Measurements from ENCODE around the gene MAP3K3. TPM values are rescaled to one million over a fixed set of nuclear protein-coding genes. Genes with fewer than 3 reads are reported as not detected.

The MAP3K3 gene
- total RNA-seq, 1 donor from 2014 or later, result 29.6 TPM

DNA sequence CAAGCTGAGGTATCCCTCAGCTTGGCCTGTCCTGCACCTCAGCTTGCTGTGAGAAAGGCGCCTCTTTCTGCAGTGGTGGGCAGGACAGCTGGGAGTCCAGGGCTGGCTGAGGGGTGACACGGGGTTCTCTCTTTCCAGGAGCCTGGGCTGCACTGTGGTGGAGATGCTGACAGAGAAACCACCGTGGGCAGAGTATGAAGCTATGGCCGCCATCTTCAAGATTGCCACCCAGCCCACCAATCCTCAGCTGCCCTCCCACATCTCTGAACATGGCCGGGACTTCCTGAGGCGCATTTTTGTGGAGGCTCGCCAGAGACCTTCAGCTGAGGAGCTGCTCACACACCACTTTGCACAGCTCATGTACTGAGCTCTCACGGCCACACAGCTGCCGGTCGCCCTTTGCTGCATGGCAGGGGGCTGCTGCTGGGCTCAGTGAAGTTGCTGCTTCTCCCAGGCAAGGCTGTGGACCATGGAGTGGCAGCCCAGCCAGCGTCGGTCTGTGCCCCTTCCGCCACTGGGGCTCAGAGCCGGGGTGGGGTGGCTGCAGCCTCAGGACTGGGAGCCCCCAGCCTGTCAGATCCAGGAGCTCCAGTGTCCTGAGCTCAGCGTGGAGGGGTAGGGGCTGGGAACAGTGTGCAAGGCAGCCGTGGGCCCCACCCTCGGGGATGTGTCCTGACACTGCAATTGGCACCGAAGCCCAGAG is 71.3 kb downstream of the MAP3K3 start:
- no peaks in the 10 kb centered on the region for H3K27me3 Mint-ChIP-seq (ENCODE audit: insufficient read depth)
- H3K4me3 Mint-ChIP-seq, result no peak overlapping the region
- DNase-seq (ENCODE audit: low spot score), result no peak
- peaks cover 40% of the 10 kb centered on the region for H3K36me3 Mint-ChIP-seq (ENCODE audit: low read depth)
- peak overlapping the region; percentile 55 for H3K27ac Mint-ChIP-seq
- peaks cover 37% of the 10 kb centered on the region for H3K4me1 Mint-ChIP-seq (ENCODE audit: low read depth)
- intact Hi-C loops (cut with micrococcal nuclease), result no loop called here
- H3K9me3 Mint-ChIP-seq, result no peaks in the 10 kb centered on the region

- peaks cover 37% of the 10 kb centered on the region for H3K4me1 Mint-ChIP-seq (ENCODE audit: low read depth)
- H3K36me3 Mint-ChIP-seq (ENCODE audit: low read depth), result peaks cover 37% of the 10 kb centered on the region
- no peak overlapping the region for H3K4me3 Mint-ChIP-seq
- no peaks in the 10 kb centered on the region for H3K27me3 Mint-ChIP-seq (ENCODE audit: insufficient read depth)
- H3K27ac Mint-ChIP-seq, result peak overlapping the region; percentile 55
- intact Hi-C loops (cut with micrococcal nuclease), result no loop called here
- DNase-seq (ENCODE audit: low spot score), result no peak
- H3K9me3 Mint-ChIP-seq, result no peaks in the 10 kb centered on the region
These were observed 72.2 kb downstream of the MAP3K3 start for GRCh38 chr17:63694229-63694949.

- Mint-ChIP-seq H3K36me3 (ENCODE audit: low read depth) (peaks cover 37% of the 10 kb centered on the region), H3K4me3 (peak overlapping the region; percentile 96), H3K4me1 (ENCODE audit: low read depth) (peaks cover 37% of the 10 kb centered on the region), H3K9me3 (no peaks in the 10 kb centered on the region), H3K27me3 (ENCODE audit: insufficient read depth) (no peaks in the 10 kb centered on the region), H3K27ac (peak overlapping the region; percentile 55)
- no peak for DNase-seq (ENCODE audit: low spot score)
- intact Hi-C loops (cut with micrococcal nuclease), result no loop called here
These were observed 72.9 kb downstream of the MAP3K3 start for GRCh38 chr17:63694950-63695773.

DNA sequence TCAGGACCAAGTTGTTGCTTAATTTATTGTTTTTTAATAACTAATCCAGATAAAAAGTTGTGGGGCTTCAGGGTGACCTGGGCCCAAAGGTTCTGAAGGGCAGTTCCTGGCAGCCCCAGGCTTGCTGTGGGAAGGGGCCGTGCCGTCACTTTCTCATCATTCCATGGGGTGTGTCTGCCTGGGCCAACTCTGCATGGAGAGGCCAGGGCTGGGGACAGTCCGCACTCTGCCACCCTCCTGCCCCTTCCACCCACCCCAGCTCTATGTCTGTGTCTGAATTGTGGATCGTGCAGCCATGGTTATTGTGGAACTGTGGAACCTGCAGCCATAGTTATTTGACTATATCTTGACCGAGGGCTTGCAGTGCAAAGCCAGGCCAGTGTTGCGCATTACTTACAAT is 73.7 kb downstream of the MAP3K3 start:
- Mint-ChIP-seq H3K9me3 (no peaks in the 10 kb centered on the region), H3K27ac (peak overlapping the region; percentile 96), H3K4me1 (ENCODE audit: low read depth) (peaks cover 37% of the 10 kb centered on the region), H3K4me3 (peak overlapping the region; percentile 96), H3K27me3 (ENCODE audit: insufficient read depth) (no peaks in the 10 kb centered on the region), H3K36me3 (ENCODE audit: low read depth) (peaks cover 33% of the 10 kb centered on the region)
- DNase-seq (ENCODE audit: low spot score), result no peak
- intact Hi-C loops (cut with micrococcal nuclease), result loop anchor here (2.0 kb wide), 1 partner anchor 271 kb away; no protein-coding TSS in a partner anchor

DNA sequence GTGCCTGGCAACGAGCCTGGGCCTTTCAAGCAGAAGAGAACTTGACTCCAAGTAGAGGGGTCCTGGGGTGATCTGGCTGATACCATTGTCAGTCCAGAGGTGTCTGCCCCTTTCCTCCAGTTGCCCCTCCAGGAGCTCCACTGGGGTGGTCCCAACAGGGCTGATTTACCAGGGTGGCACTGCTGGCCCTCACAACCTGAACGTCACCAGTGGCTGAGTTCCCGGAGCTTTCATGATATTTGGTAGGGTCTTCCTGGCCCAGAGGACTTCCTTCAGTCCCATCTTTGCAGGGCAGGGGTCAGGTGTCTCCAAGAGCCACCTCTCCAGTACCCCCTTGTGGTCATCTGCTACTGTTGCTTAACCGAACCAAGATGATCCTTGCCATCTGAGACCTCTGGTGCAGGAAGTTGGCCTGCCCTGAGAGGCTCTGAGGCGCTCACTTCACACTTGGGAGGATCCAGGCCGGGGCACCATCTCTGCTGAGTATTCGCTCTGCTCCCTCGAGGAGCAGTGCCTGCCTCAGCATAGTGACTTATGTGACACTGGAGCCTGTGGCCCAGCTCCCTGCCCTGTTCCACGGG is 74.3 kb downstream of the MAP3K3 start:
- H3K4me1 Mint-ChIP-seq (ENCODE audit: low read depth), result peaks cover 42% of the 10 kb centered on the region

GRCh38 chr17:63697341-63698286 is 75.4 kb downstream of the MAP3K3 start:
- H3K9me3 Mint-ChIP-seq, result no peaks in the 10 kb centered on the region
- H3K4me1 Mint-ChIP-seq (ENCODE audit: low read depth), result peaks cover 53% of the 10 kb centered on the region
- peak overlapping the region; percentile 96 for H3K4me3 Mint-ChIP-seq
- peak overlapping the region; percentile 96 for H3K27ac Mint-ChIP-seq
- no peaks in the 10 kb centered on the region for H3K27me3 Mint-ChIP-seq (ENCODE audit: insufficient read depth)
- H3K36me3 Mint-ChIP-seq (ENCODE audit: low read depth), result peaks cover 29% of the 10 kb centered on the region
- peak; percentile 76 for DNase-seq (ENCODE audit: low spot score)
- intact Hi-C loops (cut with micrococcal nuclease), result loop anchor here (1.0 to 2.0 kb wide), 6 partner anchors 13 to 273 kb away; partner anchors contain the start of genes CCDC47, FTSJ3, MAP3K3 and PSMC5

More for the DNA sequence above, 74.3 kb downstream of the MAP3K3 start:
- Mint-ChIP-seq H3K4me3 (peak overlapping the region; percentile 96), H3K27ac (peak overlapping the region; percentile 96), H3K36me3 (ENCODE audit: low read depth) (peaks cover 33% of the 10 kb centered on the region), H3K9me3 (no peaks in the 10 kb centered on the region), H3K27me3 (ENCODE audit: insufficient read depth) (no peaks in the 10 kb centered on the region)
- intact Hi-C loops (cut with micrococcal nuclease), result loop anchor here (2.0 kb wide), 1 partner anchor 272 kb away; no protein-coding TSS in a partner anchor
- DNase-seq (ENCODE audit: low spot score), result no peak

- intact Hi-C loops (cut with micrococcal nuclease), result loop anchor here (1.0 to 2.0 kb wide), 4 partner anchors 12 to 144 kb away; partner anchors contain the start of genes CCDC47, FTSJ3, PSMC5 and SMARCD2
- no peak for DNase-seq (ENCODE audit: low spot score)
- H3K4me3 Mint-ChIP-seq, result peak overlapping the region; percentile 96
- H3K9me3 Mint-ChIP-seq, result no peaks in the 10 kb centered on the region
- H3K36me3 Mint-ChIP-seq (ENCODE audit: low read depth), result peaks cover 35% of the 10 kb centered on the region
- H3K27ac Mint-ChIP-seq, result peak overlapping the region; percentile 96
- peaks cover 55% of the 10 kb centered on the region for H3K4me1 Mint-ChIP-seq (ENCODE audit: low read depth)
- no peaks in the 10 kb centered on the region for H3K27me3 Mint-ChIP-seq (ENCODE audit: insufficient read depth)
These were observed 76.2 kb downstream of the MAP3K3 start for GRCh38 chr17:63698381-63698885.

- peak; percentile 88 for DNase-seq (ENCODE audit: low spot score)
- Mint-ChIP-seq H3K36me3 (ENCODE audit: low read depth) (peaks cover 41% of the 10 kb centered on the region), H3K4me1 (ENCODE audit: low read depth) (peaks cover 61% of the 10 kb centered on the region), H3K4me3 (peak overlapping the region; percentile 96), H3K27ac (peak overlapping the region; percentile 96), H3K9me3 (no peaks in the 10 kb centered on the region), H3K27me3 (ENCODE audit: insufficient read depth) (no peaks in the 10 kb centered on the region)
- intact Hi-C loops (cut with micrococcal nuclease), result loop anchor here (1.0 to 2.0 kb wide), 4 partner anchors 11 to 144 kb away; partner anchors contain the start of genes CCDC47, FTSJ3, PSMC5 and SMARCD2
These were observed 76.8 kb downstream of the MAP3K3 start for GRCh38 chr17:63698886-63699637.

GRCh38 chr17:63699638-63700527 is 77.7 kb downstream of the MAP3K3 start, which contains the start of gene LIMD2:
Gene LIMD2 (minus strand): TSS chr17:63700125. CDS start chr17:63699298, 827 bp downstream.
- H3K27me3 Mint-ChIP-seq (ENCODE audit: insufficient read depth), result no peaks in the 10 kb centered on the region

More at GRCh38 chr17:63699638-63700527, 77.7 kb downstream of the MAP3K3 start, which contains the start of gene LIMD2:
- Mint-ChIP-seq H3K9me3 (no peaks in the 10 kb centered on the region), H3K4me3 (peak within 1 kb of the TSS; percentile 96), H3K27ac (peak within 1 kb of the TSS; percentile 96), H3K4me1 (ENCODE audit: low read depth) (peaks cover 59% of the 10 kb centered on the region), H3K36me3 (ENCODE audit: low read depth) (peaks cover 42% of the 10 kb centered on the region)
- peak; percentile 76 for DNase-seq (ENCODE audit: low spot score)
- intact Hi-C loops (cut with micrococcal nuclease), result loop anchor here (1.0 to 2.0 kb wide), 3 partner anchors 143 to 807 kb away; partner anchors contain the start of genes CEP95, DCAF7, DDX5 and SMARCD2

All from activated T-helper 1 cell treated with anti-CD3 and anti-CD28 coated beads, Interleukin-12 subunit alpha, Interleukin-12 subunit beta, Interleukin-2, Interleukin-4 antibody, amounts not matched to agents 30 ng/mL and 10 ng/mL and 1 ng/mL, durations not matched to agents 14 hours and 24 hours and 36 hours (primary cell).